DMS153 treated with DMSO at 0.1 percent for 48 hours (cell line): ENCODE data around the gene C19orf47.

ENCODE experiments used
- DNase-seq: peaks from one replicate; lab custom pipeline; 2025; ENCODE audit not compliant: unreplicated experiment; lab: John Stamatoyannopoulos, UW

Gene C19orf47

GRCh38 chr19:40320558-40320935 lies 27.6 kb downstream of the C19orf47 start:
- DNase-seq: no peak

DNA sequence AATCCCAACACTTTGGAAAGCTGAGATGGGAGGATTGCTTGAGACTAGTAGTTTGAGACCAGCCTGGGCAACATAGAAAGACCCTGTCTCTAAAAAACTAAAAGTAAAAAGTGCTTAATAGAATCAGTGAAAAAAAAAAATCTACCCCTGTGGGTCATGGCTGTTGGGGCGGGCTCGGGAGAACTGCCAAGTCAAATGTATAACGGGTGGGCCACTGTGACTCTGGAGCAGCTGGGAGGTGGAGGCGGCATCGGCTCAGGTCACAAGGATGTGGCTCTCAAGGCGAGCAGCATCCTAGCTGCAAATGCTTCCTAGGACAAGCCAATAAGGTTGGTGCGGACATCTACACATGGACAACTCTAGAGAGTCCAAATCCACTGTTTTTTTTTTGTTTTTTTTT lies 30.9 kb downstream of the C19orf47 start:
- DNase-seq: no peak

DNA sequence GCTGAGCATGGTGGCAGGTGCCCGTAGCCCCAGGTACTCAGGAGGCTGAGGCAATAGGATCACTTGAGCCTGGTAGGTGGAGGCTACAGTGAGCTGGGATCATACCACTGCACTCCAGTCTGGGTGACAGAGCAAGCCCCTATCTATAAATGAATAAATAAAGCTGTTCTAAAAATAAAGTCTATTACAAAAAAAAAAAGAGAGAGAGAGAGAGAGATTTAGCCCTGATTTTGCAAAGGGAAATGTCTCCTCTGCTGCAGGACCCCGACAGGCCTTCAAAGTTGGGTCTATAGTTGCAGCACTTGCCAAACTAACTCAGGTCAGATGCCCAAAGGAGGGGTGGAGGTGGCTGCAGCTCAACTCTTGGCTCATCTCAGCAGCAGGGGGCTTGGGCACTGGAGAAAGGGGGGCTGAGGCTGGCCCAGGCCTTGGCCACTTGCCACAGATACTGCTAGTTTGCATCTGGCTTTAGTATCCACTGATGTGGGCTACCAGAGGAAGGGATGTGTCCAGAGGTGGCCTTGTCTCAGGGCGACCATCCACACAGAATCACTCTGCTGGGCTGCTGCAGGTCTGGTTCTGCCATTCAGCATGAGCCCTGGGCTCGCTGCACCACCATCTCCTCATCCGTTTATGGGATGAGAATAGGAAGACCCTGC lies 32.3 kb downstream of the C19orf47 start:
- no peak for DNase-seq

- DNase-seq: no peak
Measured at GRCh38 chr19:40314656-40315055, 33.5 kb downstream of the C19orf47 start.

GRCh38 chr19:40313229-40313983 lies 34.8 kb downstream of the C19orf47 start:
- DNase-seq: no peak

- no peak for DNase-seq
Measured at GRCh38 chr19:40312533-40312932, 35.7 kb downstream of the C19orf47 start.

DNA sequence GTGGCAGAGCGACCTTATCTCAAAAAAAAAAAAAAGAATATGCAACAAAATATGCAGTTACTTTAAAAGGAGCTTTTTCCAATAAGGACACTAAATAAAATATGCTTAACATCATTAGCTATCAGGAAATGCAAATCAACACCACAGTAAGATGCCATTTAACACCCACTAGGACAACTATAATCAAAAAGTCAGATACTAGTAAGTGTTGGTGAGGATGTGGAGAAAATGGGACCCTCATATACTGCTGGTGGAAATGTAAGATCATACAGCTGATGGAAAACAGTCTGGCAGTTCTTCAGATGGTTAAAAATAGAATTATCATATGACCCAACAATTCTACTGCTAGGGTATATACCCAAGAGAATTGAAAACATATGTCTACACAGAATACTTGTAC lies 38.5 kb downstream of the C19orf47 start:
- DNase-seq: no peak

- DNase-seq: peak; percentile 36
Measured at GRCh38 chr19:40305403-40305802, 42.8 kb downstream of the C19orf47 start.

DNA sequence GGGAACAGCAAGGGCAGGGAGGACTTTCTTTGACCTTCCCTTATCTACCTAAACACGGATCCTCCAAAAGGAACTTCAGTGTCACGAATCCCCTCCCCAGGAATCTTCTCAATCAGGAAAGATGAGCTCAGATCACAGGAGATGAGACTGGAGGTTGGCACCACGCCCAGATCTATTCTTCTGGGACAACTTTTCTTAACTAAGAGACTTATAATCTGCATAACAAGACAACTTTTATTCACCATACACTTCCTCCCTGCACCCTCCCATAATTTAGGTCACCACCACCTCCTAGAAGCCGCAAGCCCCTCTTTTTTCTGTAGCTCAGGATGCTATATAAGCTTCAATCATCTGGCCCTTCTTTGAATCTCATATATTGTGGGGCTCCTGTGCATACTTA lies 43.9 kb downstream of the C19orf47 start:
- no peak for DNase-seq

- DNase-seq: no peak
Measured at GRCh38 chr19:40303765-40304164, 44.4 kb downstream of the C19orf47 start.

GRCh38 chr19:40302224-40303011 lies 45.8 kb downstream of the C19orf47 start:
- no peak for DNase-seq

DNA sequence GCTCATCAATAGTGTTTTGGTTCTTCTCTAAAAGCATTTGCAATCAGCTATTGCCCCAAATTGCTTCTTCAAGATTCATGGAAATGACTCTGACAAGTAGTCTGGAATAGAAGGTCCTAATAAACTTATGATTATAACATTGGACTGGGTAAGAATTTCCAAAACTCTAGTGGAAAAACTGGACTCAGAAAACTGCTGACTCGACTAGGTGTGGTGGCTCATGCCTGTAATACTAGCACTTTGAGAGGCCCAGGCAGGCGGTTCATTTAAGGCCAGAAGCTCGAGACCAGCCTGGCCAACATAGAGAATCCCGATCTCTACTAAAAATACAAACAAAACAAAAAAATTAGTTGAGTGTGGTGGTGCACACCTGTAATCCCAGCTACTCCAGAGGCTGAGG lies 47.5 kb downstream of the C19orf47 start:
- no peak for DNase-seq

DNA sequence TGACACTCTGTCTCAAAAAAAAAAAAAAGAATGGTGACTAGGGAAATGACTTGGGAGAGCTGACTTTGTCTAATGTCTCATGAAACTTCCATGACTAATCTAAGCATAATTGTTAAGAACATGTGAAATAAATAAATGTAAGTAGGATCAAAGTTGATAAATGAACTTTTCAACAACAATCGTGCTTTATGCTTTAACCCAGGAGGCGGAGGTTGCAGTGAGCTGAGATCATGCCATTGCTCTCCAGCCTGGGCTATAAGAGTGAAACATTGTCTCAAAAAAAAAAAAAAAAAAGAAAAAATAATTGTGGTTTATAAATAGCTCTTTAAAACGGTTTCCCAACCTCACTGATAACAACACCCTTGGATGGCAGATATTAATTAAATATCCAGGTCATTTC lies 50.2 kb downstream of the C19orf47 start:
- DNase-seq: no peak

DNA sequence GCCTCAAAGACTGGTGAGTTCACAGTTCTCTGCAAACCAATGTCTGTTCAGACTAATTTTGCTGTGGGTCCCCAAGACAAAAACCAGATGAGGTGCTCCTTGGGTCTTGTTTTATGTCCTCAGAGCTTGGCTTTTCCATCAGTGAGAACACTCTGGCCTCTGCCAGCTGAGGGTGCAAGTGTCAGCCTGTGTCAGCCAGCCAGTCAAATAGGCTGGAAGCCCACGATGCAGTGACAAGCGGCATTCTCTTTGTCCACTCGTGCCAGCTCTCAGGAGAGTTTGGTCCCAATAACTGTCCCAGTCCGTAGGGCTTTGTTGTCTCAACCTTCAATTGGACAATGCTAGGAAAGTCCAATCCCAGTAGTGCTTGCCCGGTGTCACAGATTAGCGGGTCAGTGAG lies 53.6 kb downstream of the C19orf47 start:
- no peak for DNase-seq

- DNase-seq: no peak
Measured at GRCh38 chr19:40286971-40287421, 61.2 kb downstream of the C19orf47 start.

- DNase-seq: no peak
Measured at GRCh38 chr19:40286235-40286970, 61.8 kb downstream of the C19orf47 start.

GRCh38 chr19:40285353-40286234 lies 62.6 kb downstream of the C19orf47 start:
- peak; percentile 99 for DNase-seq

DNA sequence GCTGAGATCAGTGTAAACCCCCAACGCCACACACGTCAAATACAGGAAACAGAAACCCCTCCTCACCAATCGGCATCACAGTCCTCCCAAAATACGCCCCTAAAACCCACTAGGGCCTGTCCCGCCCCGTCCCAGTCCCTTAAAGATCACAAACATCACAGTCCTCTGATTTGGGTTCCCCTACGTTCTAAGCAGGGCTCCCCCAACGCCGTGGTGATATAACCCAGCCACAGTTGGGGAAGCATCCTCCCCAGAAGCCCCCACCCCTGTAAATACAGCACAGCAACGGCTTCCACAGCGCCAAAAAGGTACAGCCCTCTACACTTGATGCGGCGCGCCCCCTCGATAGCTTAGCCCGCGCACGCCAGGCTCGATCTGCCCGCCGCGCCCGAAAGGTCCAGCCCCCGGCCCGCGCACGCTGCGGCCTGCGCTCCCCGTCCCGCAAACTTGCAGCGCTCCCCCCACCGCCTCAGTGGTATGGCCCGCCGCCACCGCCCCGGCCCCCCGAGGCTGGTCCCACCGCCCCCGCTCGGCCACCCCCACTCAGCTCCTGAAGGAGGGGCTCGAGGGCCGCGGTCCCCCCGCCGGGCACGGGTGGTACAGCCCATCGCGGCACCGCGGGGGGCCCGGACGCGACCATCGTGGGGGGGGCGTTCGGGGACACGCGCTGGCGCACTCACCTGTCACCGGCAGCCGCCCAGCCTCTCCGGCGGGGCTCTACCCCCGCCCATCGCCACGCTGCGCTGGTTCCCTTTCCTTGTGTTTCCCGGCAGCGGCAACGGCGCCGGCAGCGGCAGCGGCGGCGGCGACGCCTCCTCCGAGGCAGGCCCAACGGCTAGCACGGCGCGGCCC lies 63.5 kb downstream of the C19orf47 start, which contains the start of gene AKT2:
Gene AKT2, minus strand, starts transcription at position 845 of the 852 bp plus-strand sequence. CDS start 20,078 bp downstream, outside the sequence.
- DNase-seq: no peak

- no peak for DNase-seq
Measured at GRCh38 chr19:40284251-40284500, 64.0 kb downstream of the C19orf47 start.
